ENCODE measurements around the gene PPFIA4.

- TF ChIP-seq CTCF (IDR thresholded peaks at IDR 0.05; ENCODE audit: insufficient read depth, low read depth, low read length) (no peak), EZH2 (IDR thresholded peaks at IDR 0.05; ENCODE audit: insufficient read depth, low read length) (no peak)
Measured at GRCh38 chr1:203088441-203088840, 62.1 kb downstream of the PPFIA4 start.
